GM12892 (cell line): ENCODE data around the gene TMPRSS5.
"Not testable (repeated sequence)": the region's sequence is repeated elsewhere in the genome, so short reads cannot be mapped to it uniquely, and the experiment has no call there.

ENCODE experiments used
- DNase-seq: peaks from one replicate; pipeline ENCODE4 v3.0.0; 2011; ENCODE audit not compliant: insufficient read length
- FAIRE-seq: peaks from 2 replicates; lab custom pipeline; 2011; peaks lifted over from hg19 to GRCh38; lab: Jason Lieb, UNC
- POLR2A ChIP-seq: IDR thresholded peaks from 2 replicates; pipeline ENCODE4 v1.6.1; 2011; ENCODE audit warnings: low read depth, low read length, control low read depth
- POLR2AphosphoS5 ChIP-seq: IDR thresholded peaks from 2 replicates; pipeline ENCODE4 v1.6.1; 2011; ENCODE audit warnings: low read depth, low read length, control low read depth
- TAF1 ChIP-seq: IDR thresholded peaks from 2 replicates; pipeline ENCODE4 v1.6.1; 2011; ENCODE audit warnings: low read depth, mild to moderate bottlenecking, control low read depth, low read length, borderline replicate concordance

Gene TMPRSS5

DNA sequence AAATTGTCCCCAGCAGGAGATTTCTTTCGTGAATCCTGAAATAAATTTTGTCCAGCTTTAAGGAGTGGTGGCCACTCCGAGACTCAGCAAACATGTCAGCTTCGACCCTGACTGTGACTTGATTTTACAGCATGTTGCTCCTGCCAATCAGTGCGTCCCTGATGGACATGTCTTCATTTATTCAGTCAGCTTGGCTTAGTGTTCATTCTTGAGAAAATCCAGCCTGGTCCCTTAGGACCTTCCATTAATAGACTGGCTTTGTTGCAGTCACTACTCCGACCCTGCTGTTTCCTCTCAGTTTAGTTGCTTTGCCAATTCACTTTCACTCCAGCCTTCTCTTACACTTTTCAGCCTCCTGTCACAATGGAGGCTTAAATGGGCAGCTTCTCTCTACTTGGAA is 30.5 kb downstream of the TMPRSS5 start:
- FAIRE-seq = peak; percentile 70
- no peak for DNase-seq
- TF ChIP-seq POLR2A (no peak), POLR2AphosphoS5 (no peak), TAF1 (no peak)

DNA sequence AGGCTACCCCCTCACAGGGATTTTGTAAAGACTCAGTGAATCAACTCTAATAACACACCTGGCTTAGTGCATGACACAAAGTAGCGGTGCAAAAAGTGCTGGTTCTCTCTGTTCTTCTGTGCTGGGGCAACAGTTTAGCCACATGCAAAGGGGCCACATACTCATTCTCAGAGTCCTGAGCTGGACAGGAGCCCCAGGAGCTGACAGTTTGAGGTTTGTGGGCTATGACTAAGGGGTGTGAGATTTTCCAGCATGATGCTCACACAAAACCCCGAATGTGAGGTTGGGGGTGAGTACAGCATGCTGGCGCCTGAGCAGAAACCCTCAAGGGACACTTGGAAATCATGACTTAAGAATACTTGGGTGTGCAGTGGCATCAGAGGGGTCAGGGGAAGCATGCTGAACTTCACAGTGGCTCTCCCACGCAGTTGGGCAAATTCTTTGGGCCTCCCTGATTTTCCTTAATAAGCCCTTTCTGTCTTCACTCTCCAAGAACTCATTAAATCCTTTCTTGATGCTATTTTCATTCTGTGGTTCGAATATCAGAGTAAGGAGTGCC is 31.0 kb downstream of the TMPRSS5 start:
- DNase-seq (no peak), FAIRE-seq (no peak)
- TF ChIP-seq POLR2AphosphoS5 (no peak), POLR2A (no peak), TAF1 (no peak)

- TF ChIP-seq POLR2A (no peak), TAF1 (no peak), POLR2AphosphoS5 (no peak)
- no peak for DNase-seq
- no peak for FAIRE-seq
Measured at GRCh38 chr11:113674397-113674685, 31.8 kb downstream of the TMPRSS5 start.

DNA sequence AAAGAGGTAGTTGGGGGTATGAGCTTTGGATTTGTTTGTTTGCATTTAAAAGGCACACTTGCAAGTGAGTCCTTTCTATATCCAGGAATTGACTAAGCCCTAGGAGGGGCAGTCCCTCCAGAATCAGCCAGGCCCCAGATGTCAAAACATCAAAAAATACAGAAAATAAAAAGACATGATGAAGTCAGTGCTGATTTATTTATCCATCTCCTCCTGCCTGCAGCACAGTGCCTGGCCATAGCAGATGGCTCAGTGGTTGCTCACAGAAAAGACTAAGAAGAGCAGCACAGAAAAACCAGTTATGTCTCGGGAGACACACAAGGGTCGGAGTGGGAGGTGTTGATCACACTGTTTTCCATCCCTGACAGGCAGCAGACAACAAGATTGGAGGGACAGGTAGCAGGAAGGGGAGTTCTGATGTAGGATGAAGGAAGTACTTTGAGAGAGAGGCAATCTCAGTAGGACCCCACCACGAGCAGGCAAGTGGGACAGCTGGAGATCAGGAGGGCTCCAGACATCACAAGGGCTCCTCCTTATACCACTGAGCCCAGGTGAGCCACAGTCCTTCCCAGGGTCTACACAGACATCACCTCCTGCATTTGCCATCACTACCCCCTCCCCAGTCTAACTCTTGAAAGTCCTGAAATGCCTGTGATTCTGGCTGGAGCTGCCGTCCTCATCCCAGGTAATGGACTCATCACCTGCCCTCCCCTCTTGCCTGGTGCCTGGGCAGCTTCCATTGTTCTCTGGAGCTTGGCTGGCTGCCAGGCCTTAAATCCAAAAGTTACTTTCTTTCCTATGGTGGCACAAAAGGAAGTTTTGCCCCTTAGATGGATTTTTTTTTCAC is 32.3 kb downstream of the TMPRSS5 start:
- no peak for DNase-seq
- no peak for TF ChIP-seq POLR2A
- FAIRE-seq = no peak

DNA sequence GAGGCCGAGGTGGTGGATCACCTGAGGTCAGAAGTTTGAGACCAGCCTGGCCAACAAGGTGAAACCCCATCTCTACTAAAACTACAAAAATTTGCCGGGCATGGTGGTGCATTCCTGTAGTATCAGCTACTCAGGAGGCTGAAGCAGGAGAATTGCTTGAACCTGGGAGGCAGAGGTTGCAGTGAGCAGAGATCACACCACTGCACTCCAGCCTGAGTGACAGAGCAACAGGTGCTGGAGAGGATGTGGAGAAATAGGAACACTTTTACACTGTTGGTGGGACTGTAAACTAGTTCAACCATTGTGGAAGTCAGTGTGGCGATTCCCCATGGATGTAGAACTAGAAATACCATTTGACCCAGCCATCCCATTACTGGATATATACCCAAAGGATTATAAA is 34.2 kb downstream of the TMPRSS5 start:
- not testable (repeated sequence) for DNase-seq, FAIRE-seq

- DNase-seq (no peak), FAIRE-seq (no peak)
- TF ChIP-seq POLR2AphosphoS5 (no peak), POLR2A (no peak), TAF1 (no peak)
Measured at GRCh38 chr11:113670831-113671215, 35.3 kb downstream of the TMPRSS5 start.

DNA sequence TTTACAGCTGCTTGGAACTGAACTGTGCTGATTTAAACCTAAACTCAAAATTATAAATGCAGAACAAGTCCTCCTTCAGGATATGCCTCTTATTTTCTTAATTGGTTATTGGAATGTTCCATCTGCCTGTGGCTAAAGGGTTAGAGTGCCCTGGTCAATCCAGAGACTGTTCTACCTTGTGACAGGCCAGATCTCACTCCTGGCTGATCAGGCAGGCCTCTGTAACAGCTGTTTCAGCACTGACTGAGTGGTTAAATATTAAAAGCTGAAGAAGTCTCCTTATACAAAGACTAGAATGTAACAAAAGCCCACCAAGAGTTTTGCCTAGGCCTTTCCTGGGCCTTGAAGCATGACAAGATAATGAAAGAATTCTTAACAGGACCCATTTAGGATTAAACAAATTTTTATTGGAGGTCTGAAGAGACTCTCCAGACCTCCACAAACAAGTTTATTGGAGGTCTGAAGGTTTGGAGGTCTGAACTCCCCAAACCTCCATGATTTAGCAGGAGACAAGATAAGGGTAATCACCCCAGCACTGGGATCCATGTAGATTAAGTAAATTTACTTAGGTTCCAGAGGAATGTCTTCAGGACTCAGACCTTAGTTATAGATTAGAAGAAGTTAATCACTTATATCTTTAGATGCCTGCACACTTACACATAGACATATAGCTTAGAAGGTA is 35.8 kb downstream of the TMPRSS5 start:
- TF ChIP-seq POLR2A (no peak), TAF1 (no peak)
- no peak for FAIRE-seq
- no peak for DNase-seq

DNA sequence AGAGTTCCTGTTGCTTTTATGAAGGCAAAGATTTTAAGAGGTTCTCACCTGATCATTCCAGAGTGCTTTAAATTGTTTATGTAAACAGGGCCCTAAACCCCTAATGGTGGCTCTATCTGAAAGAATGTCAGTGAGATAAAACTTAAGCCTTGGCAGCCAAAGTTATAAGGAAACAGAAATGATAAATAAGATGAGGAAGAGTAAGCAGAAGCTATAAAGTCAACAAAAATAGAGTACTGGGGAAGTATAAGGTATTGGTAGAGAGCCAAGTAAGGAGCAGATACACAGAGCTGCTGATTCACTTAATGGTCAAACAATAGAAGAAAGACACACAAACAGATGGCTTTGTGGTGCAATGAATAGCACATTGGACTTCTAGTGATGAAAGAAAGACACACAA is 37.9 kb downstream of the TMPRSS5 start:
- FAIRE-seq (no peak), DNase-seq (no peak)
- TF ChIP-seq POLR2AphosphoS5 (no peak), POLR2A (no peak), TAF1 (no peak)

- TF ChIP-seq POLR2A (no peak), POLR2AphosphoS5 (no peak), TAF1 (no peak)
- FAIRE-seq (no peak), DNase-seq (no peak)
Measured at GRCh38 chr11:113667801-113668200, 38.3 kb downstream of the TMPRSS5 start.

DNA sequence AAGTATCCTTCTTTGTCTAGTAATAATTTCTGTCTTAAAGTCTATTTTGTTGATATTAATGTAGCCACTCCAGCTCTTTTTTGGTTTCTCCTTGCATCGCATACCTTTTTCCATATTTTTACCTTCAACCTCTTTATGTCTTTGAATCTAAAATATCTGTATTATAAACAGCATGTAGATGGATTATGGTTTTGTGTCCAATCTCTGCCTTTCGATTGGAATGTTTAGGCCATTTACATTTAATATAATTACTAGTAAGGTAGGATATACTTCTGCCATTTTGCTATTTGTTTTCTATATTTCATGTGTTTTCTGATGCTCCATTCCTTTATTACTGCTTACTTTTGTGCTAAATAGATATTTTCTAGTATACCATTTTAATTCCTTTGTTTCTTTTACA is 39.5 kb downstream of the TMPRSS5 start:
- no peak for TF ChIP-seq POLR2AphosphoS5
- TF ChIP-seq POLR2A = no peak
- no peak for TF ChIP-seq TAF1
- no peak for DNase-seq
- no peak for FAIRE-seq

- no peak for DNase-seq
- no peak for TF ChIP-seq TAF1
- TF ChIP-seq POLR2A = no peak
- TF ChIP-seq POLR2AphosphoS5 = no peak
- FAIRE-seq = no peak
Measured at GRCh38 chr11:113664981-113665710, 41.0 kb downstream of the TMPRSS5 start.
